NCI-H524 (cell line): ENCODE measurements around the gene ABHD6.
A peak's percentile ranks its signal among the peaks of the same experiment; 100 is the strongest.
"Not testable (repeated sequence)": the region's sequence is repeated elsewhere in the genome, so short reads cannot be mapped to it uniquely, and the experiment has no call there.

Source experiments
- DNase-seq, 2 experiments: peaks; one replicate each; lab custom pipeline; 2025; lab: John Stamatoyannopoulos, UW

ABHD6 gene

GRCh38 chr3:58209933-58210332 is 27.7 kb upstream of the ABHD6 start:
- no peak for DNase-seq

DNA sequence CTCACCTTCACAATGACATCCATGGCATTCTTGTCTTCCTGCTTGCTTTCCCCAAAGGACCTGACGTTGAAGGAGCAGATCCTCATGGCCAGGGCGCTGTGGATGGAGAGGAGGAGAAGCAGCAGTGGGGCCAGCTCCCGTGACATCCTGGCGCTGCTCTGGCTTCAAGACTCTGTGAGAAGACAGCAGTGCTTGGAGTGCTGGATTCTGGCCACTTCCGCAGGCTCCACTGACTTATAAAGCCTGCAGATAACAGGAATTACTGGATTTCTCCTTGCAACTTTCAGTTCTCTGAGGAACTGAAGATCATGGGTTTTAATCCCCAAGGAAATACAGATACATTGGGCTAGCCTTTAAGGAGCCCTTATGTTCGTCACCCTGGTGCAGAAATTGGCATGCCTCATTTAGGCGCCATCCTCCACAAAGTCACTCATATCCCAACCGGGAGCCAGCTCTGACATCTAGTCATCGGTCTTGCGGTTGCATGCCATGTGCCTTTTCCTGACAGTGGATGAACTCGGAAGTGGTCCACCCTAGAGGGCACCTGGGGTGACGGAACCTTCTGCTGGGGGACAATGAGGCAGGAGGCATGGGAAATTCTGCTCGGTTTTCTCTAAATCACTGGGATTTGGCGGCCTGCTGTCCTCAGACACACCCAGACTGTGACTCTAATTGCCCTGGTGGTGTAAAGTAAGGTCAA is 26.7 kb upstream of the ABHD6 start, which contains the start of gene DNASE1L3:
Gene DNASE1L3 (minus strand): TSS at position 212 of the 700 bp plus-strand sequence. CDS start 66 bp downstream, at position 146.
- no peak for DNase-seq

DNA sequence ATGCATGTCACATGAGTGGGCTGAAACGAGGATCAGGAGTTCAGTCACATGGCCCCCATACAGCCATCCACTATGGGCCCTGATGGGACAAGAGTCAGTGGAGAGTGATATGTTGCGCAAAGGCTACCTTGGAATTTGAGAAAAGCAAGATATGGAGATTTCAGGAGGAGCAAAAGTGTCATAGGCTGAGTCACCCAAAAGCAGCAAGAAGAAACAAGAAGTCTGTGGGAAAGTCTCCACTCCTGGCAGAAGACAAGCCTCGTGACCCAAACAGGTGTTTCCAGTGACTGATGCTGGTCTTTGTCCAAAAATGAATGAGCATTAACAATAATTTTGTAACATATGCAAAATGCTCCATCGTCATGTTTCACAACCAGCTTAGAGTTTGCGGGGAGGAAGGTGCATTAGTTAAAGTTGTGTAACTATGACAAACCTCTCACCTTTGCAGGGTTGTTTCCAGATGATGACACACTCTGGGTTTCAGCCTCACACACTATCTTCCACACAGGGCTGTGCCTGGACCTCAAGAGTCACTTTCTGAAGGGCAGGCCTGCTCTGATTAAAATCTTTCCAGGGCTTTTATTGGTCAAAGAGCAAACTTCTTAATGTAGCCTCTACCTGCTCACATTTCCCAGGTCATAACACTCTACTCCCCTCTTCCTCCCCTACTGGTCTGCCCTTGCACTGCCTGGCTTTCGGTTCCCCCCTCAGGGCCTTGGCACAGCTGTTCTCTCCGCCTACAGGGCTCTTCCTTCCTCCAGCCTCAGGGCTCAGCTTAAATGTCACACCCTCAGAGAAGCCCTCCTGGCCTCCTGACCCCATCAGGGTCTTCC is 22.9 kb upstream of the ABHD6 start:
- peak in 1 of 2 experiments; percentile 17 for DNase-seq

GRCh38 chr3:58215317-58216025 is 22.1 kb upstream of the ABHD6 start:
- DNase-seq: no peak

GRCh38 chr3:58216496-58217195 is 20.9 kb upstream of the ABHD6 start:
- DNase-seq: no peak

GRCh38 chr3:58217209-58217811 is 20.3 kb upstream of the ABHD6 start:
- DNase-seq: peak; percentile 51 to 78

GRCh38 chr3:58218904-58219303 is 18.7 kb upstream of the ABHD6 start:
- no peak for DNase-seq

DNA sequence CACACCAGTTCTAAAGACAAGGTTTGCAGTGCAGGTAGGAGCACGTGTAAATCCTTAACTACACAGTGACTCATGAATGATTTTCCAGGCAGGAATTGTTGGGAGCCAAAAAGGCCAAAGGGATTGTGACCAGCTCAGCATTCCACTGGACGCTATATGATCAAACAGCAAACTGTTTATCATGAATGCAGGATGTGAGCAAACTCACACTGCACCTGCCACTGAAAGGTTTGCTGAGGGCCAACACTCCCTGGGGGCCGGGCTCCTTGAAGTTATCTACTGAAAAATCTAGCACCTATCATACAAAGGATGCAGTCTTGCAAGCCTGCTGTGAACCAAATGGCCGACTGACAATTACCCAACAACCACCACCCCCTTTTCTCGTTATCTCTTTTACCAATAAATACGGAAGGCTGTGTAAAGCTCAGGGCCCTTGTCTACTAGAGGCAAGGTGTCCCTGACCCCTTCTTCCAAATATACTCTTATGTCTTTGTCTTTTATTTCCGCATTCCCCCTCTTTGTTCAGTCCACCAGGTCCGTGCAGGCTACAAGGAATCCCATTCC is 15.3 kb upstream of the ABHD6 start:
- DNase-seq: no peak

GRCh38 chr3:58223855-58224254 is 13.7 kb upstream of the ABHD6 start:
- no peak for DNase-seq

DNA sequence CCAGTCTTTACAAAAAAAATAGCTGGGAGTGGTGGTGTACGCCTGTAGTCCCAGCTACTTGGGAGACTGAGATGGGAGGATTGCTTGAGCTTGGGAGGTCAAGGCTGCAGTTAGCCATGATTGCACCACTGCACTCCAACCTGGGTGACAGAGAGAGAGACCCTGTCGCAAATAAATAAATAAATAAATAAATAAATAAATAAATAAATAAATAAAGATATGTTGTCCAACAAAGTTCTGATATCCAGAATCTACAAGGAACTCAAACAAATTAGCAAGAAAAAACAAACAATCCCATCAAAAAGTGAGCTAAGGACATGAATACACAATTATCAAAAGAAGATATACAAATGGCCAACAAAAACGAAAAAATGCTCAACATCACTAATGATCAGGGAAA is 9.7 kb upstream of the ABHD6 start:
- DNase-seq: not testable (repeated sequence)

DNA sequence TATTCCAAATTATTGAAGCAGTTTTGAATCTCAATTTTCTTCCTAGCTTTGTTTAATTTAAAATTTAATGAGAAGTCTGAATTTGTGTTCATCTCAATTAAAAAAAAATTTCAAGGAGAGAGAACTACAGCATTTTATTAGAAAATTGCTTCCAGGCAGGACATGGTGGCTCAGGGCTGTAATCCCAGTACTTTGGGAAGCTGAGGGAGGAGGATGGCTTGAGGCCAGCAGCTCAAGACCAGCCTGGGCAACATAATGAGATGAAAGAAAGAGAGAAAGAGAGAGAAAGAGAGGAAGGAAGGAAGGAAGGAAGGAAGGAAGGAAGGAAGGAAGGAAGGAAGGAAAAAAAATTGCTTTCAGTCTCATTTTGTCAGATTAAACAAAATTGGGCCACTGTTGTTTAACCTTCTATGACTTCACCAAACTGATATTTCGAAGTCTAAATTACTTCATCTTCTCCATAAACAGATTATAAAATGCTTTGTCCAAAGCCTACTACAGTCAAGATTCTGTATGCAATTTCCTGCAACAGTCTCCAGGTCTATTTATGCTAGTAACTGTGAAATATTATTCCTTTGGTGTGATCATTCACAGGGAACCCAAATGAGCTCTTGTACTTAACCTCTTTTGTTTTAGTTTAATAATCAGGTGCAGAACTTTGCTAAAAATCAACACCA is 6.6 kb upstream of the ABHD6 start:
- no peak for DNase-seq

- DNase-seq: peak in 1 of 2 experiments; percentile 29
These were observed 5.9 kb upstream of the ABHD6 start for GRCh38 chr3:58231666-58232065.

- peak in 1 of 2 experiments; percentile 57 for DNase-seq
These were observed 3.1 kb upstream of the ABHD6 start for GRCh38 chr3:58234516-58234931.

- DNase-seq: no peak
These were observed 1.6 kb upstream of the ABHD6 start for GRCh38 chr3:58235970-58236369.

GRCh38 chr3:58236527-58237237 is 910 bp upstream of the ABHD6 start:
- DNase-seq: no peak

- DNase-seq: peak in 1 of 2 experiments; percentile 58
These were observed 519 bp downstream of the ABHD6 start for GRCh38 chr3:58237941-58238681.

- no peak for DNase-seq
These were observed 1.2 kb downstream of the ABHD6 start for GRCh38 chr3:58238830-58239229.

DNA sequence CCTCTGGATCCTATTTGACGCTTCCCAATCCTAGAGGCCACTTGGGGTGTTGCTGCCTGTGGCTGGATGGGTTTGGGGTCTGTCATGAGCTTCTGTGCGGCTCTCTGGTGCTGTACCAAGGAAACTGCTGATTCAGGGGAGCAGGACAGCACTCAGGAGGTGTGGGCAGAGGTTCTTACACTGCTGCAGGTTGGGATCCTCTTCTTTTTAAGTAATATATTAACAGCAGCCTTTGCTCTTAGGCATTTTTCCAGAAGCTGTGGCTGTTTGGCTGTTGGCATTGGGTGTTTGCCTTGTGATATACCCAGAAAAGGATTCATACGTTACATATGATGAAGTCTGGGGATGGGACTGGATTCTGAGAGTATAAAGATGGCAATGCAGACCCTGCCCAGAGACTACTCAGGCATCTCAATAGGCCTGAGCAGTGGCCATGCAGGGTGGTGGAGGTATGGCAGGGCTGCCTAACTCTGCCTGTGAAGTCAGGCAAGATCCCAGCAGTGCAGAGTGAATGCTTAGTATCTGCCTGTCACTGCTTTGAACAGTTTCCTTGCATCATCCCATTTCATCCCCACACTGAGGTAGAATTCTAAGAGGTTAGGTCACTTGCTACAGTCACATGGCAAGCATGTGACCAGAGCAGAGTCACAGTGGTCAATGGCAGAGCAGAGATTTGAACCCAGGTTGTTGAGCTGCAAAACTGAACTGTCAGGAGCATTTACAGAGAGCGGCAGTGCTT is 3.9 kb downstream of the ABHD6 start:
- DNase-seq: no peak
